Brain microvascular endothelial cell (primary cell): ENCODE results near the gene LDLRAD4.
"Not testable (repeated sequence)": the region's sequence is repeated elsewhere in the genome, so short reads cannot be mapped to it uniquely, and the experiment has no call there.

Experiments used
- DNase-seq: peaks from one replicate; pipeline ENCODE4 v3.0.0-alpha.2; 2020
- H3K27ac ChIP-seq: fragments of 250-450 bp; sonication (Bioruptor Pico); 2 replicates; pipeline ENCODE4 v1.5.1; 2020; ENCODE audit warnings: mild to moderate bottlenecking, moderate library complexity
- H3K27me3 ChIP-seq: fragments of 250-450 bp; sonication (Bioruptor Pico); replicated peaks from 2 replicates; pipeline ENCODE4 v1.5.1; 2020; ENCODE audit warnings: mild to moderate bottlenecking
- H3K36me3 ChIP-seq: fragments of 250-450 bp; sonication (Bioruptor Pico); replicated peaks from 2 replicates; pipeline ENCODE4 v1.5.1; 2020; ENCODE audit warnings: mild to moderate bottlenecking
- H3K4me3 ChIP-seq: 2 replicates; pipeline ENCODE4 v1.5.1; 2011; ENCODE audit warnings: low read depth, mild to moderate bottlenecking, control low read depth, low read length, moderate library complexity
- in situ Hi-C: cut with HindIII; loops from 2 replicates; pipeline ENCODE4 v1.10.0; 2017; ENCODE audit warnings: low sequenced_read_pairs, low pct_ligation_motif_present
- TF ChIP-seq, protein P1 (sequence below): IDR thresholded peaks from 2 replicates; pipeline ENCODE4 v1.5.1; 2011; ENCODE audit warnings: low read depth, mild to moderate bottlenecking, moderate library complexity, low read length, control low read depth, inconsistent platforms; ENCODE audit errors: missing control alignments

LDLRAD4 gene

DNA sequence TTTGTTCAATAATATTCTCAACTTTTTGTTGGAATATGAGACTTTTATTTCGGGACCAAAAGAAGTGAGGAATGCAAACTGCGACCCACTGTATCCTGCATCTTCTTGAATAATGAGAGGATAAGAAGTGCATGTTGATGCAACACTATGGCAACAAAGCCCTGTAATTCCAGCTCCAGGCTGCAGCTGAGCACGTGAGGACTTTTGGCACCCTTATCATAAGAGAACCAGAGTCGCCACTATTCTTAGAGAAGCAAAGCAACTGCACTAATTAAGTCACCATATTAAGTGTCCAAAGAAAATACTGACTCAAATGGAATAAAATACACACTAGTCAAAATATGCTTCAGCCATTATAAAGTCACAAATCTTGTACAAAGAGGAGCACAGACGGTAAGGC, 441.9 kb downstream of the LDLRAD4 start:
- Histone ChIP-seq H3K27ac (no peak overlapping the region), H3K36me3 (no peaks in the 10 kb centered on the region), H3K4me3 (no peak overlapping the region), H3K27me3 (no peaks in the 10 kb centered on the region)
- in situ Hi-C loops, result no loop called here
- no peak for DNase-seq
- TF ChIP-seq, protein P1, sequence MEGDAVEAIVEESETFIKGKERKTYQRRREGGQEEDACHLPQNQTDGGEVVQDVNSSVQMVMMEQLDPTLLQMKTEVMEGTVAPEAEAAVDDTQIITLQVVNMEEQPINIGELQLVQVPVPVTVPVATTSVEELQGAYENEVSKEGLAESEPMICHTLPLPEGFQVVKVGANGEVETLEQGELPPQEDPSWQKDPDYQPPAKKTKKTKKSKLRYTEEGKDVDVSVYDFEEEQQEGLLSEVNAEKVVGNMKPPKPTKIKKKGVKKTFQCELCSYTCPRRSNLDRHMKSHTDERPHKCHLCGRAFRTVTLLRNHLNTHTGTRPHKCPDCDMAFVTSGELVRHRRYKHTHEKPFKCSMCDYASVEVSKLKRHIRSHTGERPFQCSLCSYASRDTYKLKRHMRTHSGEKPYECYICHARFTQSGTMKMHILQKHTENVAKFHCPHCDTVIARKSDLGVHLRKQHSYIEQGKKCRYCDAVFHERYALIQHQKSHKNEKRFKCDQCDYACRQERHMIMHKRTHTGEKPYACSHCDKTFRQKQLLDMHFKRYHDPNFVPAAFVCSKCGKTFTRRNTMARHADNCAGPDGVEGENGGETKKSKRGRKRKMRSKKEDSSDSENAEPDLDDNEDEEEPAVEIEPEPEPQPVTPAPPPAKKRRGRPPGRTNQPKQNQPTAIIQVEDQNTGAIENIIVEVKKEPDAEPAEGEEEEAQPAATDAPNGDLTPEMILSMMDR, result no peak

DNA sequence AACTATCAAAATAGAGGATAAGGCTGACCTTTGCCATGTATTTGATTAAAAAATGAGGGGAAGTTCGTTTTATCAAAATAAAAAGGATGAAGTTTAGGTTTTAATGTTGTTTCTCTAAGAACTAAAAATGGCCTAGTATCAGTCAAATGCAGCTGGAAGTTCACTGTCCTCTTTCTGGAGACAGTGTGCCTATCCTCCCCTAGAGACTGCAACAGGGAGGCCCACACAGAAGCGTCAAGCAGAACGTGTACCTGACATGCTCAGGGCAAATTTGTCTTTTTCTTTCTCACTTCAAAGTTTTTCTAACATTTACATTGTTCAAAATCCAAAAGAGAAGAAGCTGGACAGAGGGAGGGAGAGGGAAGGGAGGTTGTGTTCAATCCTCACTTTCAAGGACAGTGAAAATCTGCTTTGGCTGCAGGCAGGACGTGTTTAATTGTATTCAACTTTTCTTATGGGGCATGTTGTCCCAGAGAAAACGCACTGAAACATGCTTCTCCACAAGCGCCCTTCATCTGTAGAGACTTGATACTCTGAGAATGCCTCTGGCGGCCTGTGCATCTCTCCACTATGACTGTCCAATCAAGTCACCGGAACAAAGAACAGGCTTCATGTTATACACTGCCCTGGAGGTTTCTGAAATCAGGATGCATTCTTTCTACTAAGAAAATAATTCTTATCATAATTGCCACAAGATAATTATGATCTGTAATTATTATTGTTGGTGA, 442.7 kb downstream of the LDLRAD4 start:
- TF ChIP-seq, protein P1, result no peak
- in situ Hi-C loops, result no loop called here
- DNase-seq, result no peak
- Histone ChIP-seq H3K27me3 (no peaks in the 10 kb centered on the region), H3K36me3 (no peaks in the 10 kb centered on the region), H3K4me3 (no peak overlapping the region), H3K27ac (no peak overlapping the region)

DNA sequence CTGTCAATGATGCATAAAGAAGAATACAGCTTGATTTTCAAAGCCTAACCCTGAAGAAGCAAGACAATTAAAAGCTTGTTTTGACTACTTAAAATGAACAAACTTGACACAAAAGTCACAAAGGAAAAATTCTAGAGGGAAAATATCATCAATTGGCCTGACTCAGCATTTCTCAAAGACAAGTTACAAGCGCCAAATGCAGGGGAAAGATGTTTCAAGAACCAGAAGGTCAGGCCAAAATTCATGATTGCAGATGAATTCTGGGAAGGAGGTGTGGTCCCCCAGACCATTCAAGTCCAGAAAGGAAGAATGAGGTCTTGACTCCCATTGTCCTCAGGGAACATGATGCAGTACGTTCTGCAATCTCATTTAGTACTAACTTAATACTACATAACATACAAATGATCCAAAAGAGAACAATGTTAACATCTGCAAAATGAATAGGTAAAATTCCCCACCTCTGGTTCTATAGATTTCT, 443.3 kb downstream of the LDLRAD4 start:
- no peak overlapping the region for H3K27ac ChIP-seq
- H3K27me3 ChIP-seq, result no peaks in the 10 kb centered on the region
- in situ Hi-C loops, result no loop called here
- no peaks in the 10 kb centered on the region for H3K36me3 ChIP-seq
- TF ChIP-seq, protein P1, result no peak
- no peak overlapping the region for H3K4me3 ChIP-seq
- no peak for DNase-seq

DNA sequence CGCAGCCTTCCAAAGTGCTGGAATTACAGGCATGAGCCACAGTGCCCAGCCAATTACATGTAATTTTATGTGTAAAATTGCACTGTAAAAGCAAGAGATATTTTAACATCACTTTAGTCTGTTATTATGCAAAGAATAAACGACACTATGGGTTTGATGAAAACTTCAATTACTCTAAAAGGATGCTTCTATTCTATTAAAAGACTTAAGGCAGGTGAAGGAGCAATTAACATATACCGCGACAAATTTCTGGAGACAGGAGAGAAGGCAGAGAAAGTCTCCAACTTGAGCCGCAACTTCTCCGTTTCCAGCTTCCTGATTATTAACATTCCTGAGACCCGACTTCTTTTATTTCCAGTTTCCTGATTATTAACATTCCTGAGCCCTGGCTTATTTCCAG, 454.1 kb downstream of the LDLRAD4 start:
- TF ChIP-seq, protein P1, result no peak
- Histone ChIP-seq H3K27ac (no peak overlapping the region), H3K36me3 (no peaks in the 10 kb centered on the region), H3K27me3 (no peaks in the 10 kb centered on the region), H3K4me3 (no peak overlapping the region)
- in situ Hi-C loops, result no loop called here
- DNase-seq, result no peak

DNA sequence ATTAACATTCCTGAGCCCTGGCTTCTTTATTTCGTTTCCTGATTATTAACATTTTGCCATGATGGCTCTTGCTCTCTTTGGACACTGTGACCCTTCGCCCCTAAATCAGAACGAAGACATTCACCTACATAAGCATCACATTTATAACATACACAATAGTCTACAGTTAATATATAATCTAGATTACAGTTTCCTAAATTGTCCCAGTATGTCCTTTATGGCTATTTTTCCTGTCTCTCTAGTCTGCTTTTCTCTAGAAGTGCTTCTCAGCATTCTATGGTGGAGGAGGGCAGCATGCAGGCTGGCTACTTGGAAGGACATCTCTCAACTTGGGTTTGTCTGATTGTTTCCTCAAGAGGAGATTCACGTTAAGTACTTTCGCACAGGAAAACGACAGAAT, 457.9 kb downstream of the LDLRAD4 start:
- no peak overlapping the region for H3K4me3 ChIP-seq
- in situ Hi-C loops, result no loop called here

DNA sequence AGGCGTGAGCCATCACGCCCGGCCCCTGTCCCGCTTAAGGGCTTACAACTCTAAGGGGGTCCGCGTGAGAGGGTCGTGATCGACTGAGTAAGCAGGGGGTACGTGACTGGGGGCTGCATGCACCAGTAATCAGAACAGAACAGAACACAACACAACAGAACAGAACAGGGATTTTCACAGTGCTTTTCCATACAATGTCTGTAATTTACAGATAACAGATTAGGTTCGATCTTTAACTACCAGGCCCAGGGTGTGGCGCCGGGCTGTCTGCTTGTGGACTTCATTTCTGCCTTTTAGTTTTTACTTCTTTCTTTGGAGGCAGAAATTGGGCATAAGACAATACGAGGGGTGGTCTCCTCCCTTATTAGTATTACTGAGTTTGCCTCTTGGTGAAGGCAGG, 458.8 kb downstream of the LDLRAD4 start:
- H3K27me3 ChIP-seq, H3K4me3 ChIP-seq, H3K36me3 ChIP-seq, H3K27ac ChIP-seq, in situ Hi-C loops, DNase-seq: not testable (repeated sequence)

More for the DNA sequence above, 457.9 kb downstream of the LDLRAD4 start:
- DNase-seq, result no peak
- no peaks in the 10 kb centered on the region for H3K36me3 ChIP-seq
- no peaks in the 10 kb centered on the region for H3K27me3 ChIP-seq
- TF ChIP-seq, protein P1, result no peak
- H3K27ac ChIP-seq, result no peak overlapping the region
